Measurements from ENCODE around the gene MMP26. TPM values are rescaled to one million over a fixed set of nuclear protein-coding genes. Genes with fewer than 3 reads are reported as not detected.
"Not testable (repeated sequence)": the region's sequence is repeated elsewhere in the genome, so short reads cannot be mapped to it uniquely, and the experiment has no call there.

MMP26 gene
- total RNA-seq, 1 donor from 2014 or later: not detected

DNA sequence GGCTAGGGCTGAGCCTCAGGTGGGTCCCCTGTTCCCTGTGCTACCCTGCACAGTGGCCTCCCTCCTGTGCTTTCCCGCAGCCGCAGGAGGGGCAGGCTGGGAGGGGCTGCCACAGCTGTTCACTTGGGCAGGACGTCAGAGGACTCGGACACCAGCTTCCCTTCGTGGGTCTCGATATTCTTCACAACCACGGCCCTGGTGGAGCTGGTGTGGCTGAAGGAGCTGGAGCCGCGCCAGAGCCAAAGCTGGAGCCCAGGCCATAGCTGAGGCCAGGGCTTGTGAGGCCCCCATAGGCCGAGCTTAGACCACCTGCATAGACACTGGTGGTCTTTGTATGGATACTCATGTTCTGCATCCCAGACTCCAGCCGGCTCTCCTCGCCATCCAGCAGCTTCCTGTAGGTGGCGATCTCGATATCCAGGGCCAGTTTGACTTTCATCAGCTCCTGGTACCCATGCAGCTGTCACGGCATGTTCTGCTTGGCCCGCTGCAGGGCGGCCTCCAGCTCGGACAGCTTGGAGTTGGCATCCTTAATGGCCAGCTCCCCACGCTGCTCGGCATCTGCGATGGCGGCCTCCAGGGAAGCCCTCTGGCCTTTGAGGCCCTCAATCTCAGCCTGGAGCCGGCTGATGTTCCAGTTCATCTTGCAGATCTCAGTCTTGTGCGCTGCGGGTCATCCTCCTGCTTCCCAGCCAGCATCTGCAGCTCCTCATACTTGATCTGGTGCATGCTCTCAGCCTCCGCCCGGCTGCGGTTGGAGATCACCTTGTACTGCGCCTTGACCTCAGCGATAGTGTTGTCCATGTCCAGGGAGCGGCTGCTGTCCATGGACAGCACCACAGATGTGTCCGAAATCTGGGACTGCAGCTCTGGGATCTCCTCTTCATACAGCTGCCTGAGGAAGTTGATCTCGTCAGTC, 18.3 kb downstream of the MMP26 start:
- not testable (repeated sequence) for DNase-seq (ENCODE audit: low read depth)

DNA sequence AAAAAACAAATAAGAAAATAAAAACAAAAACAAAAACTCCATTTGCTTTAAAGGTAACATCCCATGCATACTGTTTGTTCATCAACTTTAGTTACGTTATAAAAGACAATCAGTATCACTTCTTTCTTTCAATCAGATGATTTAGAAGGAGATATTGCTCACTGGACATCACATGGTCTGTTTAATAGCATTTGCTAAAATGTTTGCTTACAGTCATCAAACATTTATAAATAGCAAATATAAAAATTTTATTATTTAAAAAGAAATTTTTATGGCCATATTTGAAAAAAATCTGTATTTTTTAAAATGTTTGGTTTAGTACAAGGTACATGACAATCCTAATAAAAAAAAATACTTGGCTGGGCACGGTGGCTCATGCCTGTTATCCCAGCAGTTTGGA, 22.6 kb downstream of the MMP26 start:
- DNase-seq (ENCODE audit: low read depth): no peak

DNA sequence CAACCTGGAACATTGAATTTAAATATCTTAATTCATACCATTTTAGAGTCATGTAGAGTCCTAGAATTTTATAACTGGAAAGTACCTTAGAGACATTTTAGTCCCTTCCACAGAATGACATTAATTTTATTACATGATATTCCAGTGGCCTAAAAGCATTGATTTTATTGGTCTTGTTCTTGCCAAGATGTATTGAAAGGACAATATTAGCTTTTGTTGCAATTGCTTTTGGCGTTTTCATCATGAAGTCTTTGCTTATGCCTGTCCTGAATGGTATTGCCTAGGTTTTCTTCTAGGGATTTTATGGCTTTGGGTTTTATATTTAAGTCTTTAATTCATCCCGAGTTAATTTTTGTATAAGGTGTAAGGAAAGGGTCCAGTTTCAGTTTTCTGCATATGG, 36.2 kb downstream of the MMP26 start:
- DNase-seq (ENCODE audit: low read depth): no peak

DNA sequence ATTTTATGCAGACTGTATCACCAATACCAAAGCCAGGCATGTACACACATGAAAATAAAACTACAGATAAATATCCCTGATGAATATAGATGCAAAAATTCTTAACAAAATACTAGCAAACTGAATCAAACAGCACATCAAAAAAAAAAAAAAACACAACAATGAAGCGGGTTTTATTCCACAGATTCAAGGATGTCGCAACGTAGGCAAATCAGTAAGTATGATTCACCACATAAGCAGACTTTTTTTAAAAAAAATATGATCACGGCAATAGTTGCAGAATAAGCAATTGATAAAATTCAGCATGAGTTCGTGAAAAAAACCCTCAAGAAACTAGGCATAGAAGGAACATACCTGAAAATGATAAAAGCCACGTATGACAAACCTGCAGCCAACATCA, 43.9 kb downstream of the MMP26 start:
- no peak for DNase-seq (ENCODE audit: low read depth)

DNA sequence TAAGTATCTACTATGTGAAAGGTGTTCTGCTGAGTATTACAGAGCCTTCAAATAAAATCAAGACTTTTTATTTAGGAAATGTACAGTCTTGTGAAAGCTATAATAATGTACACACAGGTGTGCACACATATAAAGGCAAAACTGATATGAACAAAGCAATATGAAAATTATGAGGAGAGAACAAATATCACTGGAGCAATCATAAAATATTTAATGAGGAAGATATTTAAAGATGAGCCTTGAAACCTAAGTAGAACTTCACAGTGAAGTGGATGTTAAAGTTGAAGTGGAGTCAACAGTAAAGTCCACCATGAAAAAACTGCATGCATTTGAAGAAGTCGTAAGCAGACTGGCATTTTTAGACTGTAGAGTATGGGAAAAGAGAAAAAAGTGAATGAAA, 46.6 kb downstream of the MMP26 start:
- DNase-seq (ENCODE audit: low read depth): no peak

Other genes with a start within 250 kb of the MMP26 start
- gene OR52K1, start 222.1 kb upstream of the MMP26 start, total RNA-seq: not detected in 2 replicates
- not detected in 2 replicates for gene OR52M1, start 159.6 kb upstream of the MMP26 start, total RNA-seq
- not detected in 2 replicates for gene OR52I2, start 123.0 kb upstream of the MMP26 start, total RNA-seq
- not detected in 2 replicates for gene OR52I1, start 110.7 kb upstream of the MMP26 start, total RNA-seq
- gene TRIM68, start 96.6 kb upstream of the MMP26 start, total RNA-seq: 9.8 and 12.5 TPM in 2 replicates
- not detected in 2 replicates for gene OR51D1, start 67.3 kb upstream of the MMP26 start, total RNA-seq
- not detected in 2 replicates for gene OR51E1, start 60.8 kb upstream of the MMP26 start, total RNA-seq
- not detected in 2 replicates for gene OR51E2, start 6.9 kb upstream of the MMP26 start, total RNA-seq
- gene OR51F1, start 65.2 kb downstream of the MMP26 start, total RNA-seq: not detected in 2 replicates
- gene OR52R1, start 99.6 kb downstream of the MMP26 start, total RNA-seq: not detected in 2 replicates
- not detected in 2 replicates for gene OR51F2, start 116.5 kb downstream of the MMP26 start, total RNA-seq
- gene OR51S1, start 144.4 kb downstream of the MMP26 start, total RNA-seq: not detected in 2 replicates
- gene OR51T1, start 177.1 kb downstream of the MMP26 start, total RNA-seq: not detected in 2 replicates
- gene OR51A7, start 199.0 kb downstream of the MMP26 start, total RNA-seq: not detected in 2 replicates
- not detected in 2 replicates for gene OR51G2, start 214.6 kb downstream of the MMP26 start, total RNA-seq
- not detected in 2 replicates for gene OR51G1, start 219.6 kb downstream of the MMP26 start, total RNA-seq
- not detected in 2 replicates for gene OR51A4, start 242.8 kb downstream of the MMP26 start, total RNA-seq

Measured in myocyte (in vitro differentiated cells).